Activated gamma-delta T cell (primary cell): ENCODE data around the gene ADCY7.

Source experiments
- DNase-seq: peaks from one replicate; lab custom pipeline; 2025; lab: John Stamatoyannopoulos, UW

Gene ADCY7

DNA sequence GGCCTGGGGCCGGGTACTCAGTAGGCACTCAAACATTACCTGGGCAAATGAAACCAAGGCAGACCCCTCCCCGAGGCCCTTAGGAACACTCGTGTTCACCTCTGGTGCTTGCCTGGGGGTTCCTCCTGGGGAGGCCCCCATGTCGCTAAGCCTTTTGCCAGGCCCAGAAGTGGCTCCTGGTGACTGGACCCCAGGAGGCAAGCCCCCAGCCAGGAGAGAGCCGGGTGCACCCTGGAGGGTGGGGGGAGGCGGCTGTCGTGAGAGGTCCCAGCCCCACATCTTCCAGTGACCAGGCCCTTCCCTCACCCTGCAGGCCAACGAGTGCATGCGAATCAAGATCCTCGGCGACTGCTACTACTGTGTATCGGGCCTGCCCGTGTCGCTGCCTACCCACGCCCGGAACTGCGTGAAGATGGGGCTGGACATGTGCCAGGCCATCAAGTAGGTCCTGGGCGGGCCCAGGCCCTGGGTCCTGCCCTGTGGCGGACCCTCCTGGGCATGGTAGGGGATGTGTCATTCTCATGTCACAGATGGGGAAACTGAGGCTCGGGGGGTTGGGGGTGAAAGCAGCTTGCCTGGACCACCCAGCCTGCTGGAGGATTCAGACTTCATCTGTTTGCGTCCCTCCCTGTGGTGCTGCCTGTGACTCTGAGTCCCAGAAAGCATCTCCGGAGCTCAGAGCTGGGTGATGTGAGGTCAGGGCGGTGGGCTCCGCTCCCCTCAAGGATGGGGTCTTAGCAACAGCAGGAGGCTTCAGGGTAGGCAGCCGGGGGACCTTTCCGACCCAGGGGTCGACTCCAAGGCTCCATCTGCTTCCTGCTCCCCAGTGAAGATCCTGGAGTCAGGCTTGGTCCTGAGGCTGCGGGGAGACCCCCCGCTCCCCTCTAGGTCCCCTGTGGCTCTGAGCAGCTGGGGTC, 32.5 kb downstream of the ADCY7 start:
- DNase-seq: no peak

- no peak for DNase-seq
These were observed 33.3 kb downstream of the ADCY7 start for GRCh38 chr16:50299508-50300105.

GRCh38 chr16:50300942-50301625, 34.7 kb downstream of the ADCY7 start:
- DNase-seq: no peak

DNA sequence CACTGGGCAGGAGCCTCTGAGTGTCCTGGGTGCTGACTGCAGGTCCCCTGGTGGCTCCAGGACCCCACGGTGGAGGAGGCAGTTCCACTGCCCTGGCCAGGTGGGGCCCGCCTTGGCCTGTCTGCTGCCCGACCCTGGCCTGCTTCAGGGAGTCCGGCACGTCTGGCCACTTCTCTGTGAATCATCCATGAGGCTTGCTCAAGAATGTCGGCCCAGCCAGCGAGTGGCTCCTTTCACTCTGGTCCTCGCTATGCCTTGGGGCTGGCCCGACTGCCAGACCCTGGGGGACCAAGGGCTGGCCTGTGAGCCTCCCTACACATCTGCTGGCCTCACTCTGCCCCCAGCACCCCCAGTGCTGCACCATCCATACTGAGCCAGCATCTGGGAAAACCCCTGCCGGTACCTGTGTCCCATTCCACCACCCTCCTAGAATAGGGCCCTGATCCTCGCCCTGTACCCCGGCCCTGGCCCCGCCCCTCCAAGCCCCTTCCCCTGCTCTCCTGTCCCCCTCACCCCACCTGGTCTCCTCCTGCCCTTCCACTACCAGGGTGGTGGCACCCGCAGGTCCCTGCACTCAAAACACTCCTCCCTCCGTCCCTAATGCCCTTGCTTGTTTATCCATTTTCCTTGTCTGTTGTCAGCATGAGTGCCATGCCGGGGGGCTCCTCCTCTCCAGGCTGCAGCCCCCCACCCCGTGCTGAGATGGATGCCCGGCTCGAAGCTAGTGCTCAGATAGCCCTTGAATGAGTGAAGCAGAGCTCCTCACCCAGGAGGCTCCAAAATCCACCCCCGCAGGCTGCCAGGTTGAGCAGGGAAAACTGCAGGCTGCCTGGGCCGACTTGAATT, 35.5 kb downstream of the ADCY7 start:
- no peak for DNase-seq

- no peak for DNase-seq
These were observed 36.2 kb downstream of the ADCY7 start for GRCh38 chr16:50302472-50303005.

DNA sequence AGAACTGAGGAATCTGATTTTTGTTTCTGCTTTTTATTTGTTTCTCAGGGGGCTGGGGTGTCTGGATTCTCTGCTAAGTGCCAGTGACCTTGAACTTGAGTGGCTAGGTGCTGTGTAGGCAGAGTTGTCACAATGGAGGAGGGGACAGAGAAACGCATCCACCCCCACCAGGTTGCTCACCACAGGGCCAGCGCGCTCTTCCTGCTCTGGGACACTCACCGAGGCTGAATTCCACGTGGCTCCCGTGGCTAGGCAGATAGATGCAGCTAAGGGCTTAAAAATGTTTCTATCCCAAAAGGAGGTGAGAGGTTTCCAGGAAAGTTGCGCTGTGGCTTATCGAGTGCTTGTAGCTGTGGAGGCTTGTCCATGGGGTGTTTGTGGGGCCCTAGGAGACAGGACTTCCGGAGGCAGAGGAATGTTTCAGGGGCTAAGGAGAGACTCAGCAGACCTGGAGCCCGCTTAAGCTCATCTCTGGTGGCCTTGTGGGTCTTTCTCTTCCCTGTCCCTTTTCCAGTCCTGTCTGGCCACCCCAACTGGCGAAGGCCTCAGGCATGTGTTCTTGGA, 36.8 kb downstream of the ADCY7 start:
- DNase-seq: no peak

GRCh38 chr16:50303605-50304466, 37.5 kb downstream of the ADCY7 start:
- DNase-seq: no peak

DNA sequence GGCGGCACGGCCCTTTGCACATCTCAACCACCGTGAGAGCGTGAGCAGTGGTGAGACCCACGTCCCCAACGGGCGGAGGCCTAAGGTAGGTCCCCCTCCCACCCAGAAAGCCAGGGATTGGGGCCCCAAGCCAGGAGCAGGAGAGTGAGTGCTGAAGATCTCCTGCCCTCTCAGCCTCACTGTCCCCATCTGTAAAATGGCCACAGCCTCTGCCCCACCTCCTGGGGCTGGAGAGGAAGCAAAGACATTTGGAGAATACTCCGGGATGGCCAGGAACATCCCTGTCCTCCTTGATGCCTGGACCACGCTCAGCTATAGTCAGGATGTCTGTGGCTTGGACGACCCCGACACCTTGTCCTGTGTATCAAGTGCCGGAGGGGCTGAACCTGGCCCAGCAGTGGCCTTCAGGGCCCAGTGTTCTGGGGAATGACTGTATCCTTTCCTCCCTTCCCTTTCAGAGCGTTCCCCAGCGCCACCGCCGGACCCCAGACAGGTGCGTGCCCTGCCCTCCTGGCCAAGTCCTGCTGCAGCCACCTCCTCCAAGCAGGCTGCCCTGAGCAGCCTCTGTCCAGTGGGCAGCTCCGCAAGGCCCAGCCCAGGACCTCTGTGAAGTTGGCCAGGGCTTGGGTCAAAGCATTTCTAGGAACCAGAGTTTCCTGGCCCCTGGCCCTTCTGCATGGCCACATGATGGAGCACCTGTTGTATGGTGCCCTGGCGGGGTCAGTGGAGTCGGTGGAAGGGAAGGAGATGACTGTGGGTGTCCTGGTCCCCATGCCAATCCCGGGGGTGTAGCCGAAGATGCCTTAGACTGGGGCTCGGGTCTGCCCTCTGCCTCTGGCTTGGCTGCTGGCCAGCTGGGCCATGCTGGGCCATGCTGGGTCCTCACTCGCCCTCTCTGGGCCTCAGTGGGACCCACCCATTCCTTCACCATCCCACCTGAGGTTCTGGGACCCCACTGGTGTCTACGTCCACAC, 38.4 kb downstream of the ADCY7 start:
- DNase-seq: no peak

- DNase-seq: no peak
These were observed 39.2 kb downstream of the ADCY7 start for GRCh38 chr16:50305441-50306061.

- no peak for DNase-seq
These were observed 39.9 kb downstream of the ADCY7 start for GRCh38 chr16:50306287-50306686.

DNA sequence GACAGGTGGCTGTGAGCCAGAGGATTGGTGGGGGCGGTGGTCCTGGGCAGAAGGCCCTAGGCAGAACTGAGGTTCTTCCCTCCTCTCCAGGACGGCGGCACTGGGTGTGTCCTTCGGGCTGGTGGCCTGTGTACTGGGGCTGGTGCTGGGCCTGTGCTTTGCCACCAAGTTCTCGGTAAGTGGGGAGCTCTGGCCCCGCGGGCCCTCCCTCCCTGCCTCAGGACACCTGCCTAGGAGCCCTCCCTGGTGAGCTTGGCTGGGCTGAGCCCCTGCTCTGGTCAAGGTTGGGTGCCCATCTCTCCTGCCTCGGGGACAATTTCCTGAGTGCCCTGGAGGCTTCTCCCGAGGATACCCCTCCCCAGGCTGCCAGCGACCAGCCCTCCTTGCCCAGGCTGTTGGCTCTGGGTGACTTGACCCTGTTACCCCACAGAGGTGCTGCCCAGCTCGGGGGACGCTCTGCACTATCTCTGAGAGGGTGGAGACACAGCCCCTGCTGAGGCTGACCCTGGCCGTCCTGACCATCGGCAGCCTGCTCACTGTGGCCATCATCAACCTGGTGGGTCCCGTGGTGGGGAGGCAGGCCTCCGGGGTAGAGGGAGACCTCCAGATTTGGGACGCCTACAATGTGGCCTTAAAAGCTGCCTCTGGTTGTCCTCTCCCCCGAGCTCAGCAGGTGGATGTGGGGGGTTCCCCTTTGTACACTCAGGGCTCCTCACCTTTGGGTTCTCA, 42.0 kb downstream of the ADCY7 start:
- no peak for DNase-seq

- DNase-seq: no peak
These were observed 42.8 kb downstream of the ADCY7 start for GRCh38 chr16:50309156-50309526.

DNA sequence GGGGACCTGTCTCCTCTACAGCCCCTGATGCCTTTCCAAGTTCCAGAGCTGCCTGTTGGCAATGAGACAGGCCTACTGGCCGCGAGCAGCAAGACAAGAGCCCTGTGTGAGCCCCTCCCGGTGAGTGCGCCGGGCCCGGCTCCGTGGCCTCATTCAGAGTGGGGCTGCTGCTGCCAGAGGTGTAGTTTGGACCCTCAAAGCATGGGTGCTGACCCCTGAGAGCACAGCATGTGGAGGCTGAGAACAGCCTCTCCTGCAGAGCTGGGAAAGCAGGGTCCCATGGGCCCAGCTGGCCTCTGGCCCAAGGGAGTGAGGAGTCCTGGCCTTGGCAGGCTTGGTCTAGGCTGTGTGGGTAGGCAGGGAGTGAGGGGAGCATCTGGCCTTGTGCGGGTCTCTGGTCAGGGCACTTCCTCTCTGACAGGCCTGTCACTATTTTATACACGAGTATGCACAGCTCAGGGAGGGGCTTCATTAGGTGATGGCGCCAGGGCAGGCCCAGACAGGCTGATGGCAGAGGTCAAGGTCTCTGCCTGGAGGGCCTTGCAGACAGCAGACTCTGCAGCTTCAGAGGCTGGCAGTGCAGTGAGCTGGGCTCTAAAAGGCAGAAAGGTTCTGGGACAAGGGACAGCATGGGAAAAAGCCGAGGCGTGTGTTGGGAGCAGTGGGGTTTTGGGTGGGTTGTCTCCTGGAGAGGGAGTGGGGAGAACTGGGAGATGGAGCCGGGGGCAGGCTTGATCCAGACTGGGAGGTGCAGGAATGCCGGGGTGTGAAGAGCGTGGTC, 43.4 kb downstream of the ADCY7 start:
- DNase-seq: no peak

GRCh38 chr16:50310308-50311133, 44.2 kb downstream of the ADCY7 start:
- DNase-seq: no peak

DNA sequence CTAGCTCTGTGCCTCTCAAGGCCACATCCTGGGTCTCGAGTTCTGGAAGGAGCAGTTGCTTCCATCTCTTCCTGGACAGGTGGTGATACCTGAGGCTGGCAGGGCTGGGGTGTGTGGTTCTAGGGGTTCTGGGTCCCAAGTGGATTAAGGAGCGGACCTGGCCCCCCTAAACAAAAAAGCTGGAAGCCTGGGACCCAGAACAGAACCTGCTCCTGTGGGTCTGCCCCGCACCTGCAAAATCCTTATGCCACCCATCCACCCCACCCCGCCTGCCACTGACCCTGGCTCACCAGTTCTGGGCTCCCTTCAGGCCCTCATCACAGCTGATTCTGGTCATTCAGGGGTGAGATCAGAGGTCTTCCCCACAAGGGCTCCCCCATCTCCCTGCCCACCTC, 44.8 kb downstream of the ADCY7 start:
- DNase-seq: no peak

DNA sequence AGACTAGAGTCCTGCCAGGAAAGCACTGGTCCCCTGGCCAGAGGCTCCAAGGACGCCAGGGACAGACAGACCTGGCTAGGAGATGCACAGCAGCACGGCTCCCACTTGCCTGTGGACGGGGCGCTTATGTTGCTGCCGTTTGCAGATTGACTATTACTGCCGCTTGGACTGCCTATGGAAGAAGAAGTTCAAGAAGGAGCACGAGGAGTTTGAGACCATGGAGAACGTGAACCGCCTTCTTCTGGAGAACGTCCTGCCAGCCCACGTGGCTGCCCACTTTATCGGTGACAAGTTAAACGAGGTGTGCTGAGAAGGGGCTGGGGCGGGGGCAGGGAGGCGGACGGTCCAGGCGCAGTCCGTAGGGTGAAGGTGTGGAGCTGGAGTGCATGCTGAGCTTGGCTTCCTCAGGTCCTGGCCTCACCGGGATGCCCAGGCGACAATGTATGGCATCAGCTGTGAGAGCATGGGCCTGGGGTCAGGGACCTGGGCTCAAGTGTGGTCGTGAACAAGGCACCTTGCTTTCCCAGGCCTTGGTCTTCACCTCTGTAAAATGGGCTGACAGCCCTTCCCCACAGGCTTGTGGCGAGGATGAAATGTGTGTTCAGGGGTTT, 45.6 kb downstream of the ADCY7 start:
- no peak for DNase-seq
